K562 (cell line): ENCODE data around the gene OOEP. TPM values are rescaled to one million over a fixed set of nuclear protein-coding genes. Genes with fewer than 3 reads are reported as not detected.

Experiments used
- ATAC-seq: fragments of 200-7000 bp; cut with Tn5 transposase; 3 replicates; pipeline ENCODE4 v1.9.1; 2020; ENCODE audit warnings: moderate library complexity
- BruUV-seq: library from RNA; stranded (reverse); fragments of 400-500 nt; replicated peaks from 2 replicates; lab custom pipeline; 2021; lab: Mats Ljungman, UMichigan
- CTCF ChIA-PET: fragments of 300-600 bp; formaldehyde crosslinking; extraction: SDS; loops from one replicate; lab custom pipeline; 2021; ENCODE audit warnings: low intra/inter-chr PET ratio; lab: Yijun Ruan, JAX
- POLR2A ChIA-PET: fragments of 300-600, 350-650 bp; sonication (Branson Sonifier 250); formaldehyde crosslinking; extraction: SDS; loops from one replicate; lab custom pipeline; 2021; ENCODE audit warnings: antibody characterized with exemption, inconsistent platforms; lab: Yijun Ruan, JAX
- DNase-seq, 4 experiments: peaks; one replicate each; pipeline versions ENCODE4 v3.0.0 to v3.0.0-alpha.2; 2011 to 2018; ENCODE audit warnings: low spot score in 3 of 4, mixed read lengths in 3 of 4; ENCODE audit errors: extremely low read depth in 1 of 4
- FAIRE-seq: peaks from 2 replicates; lab custom pipeline; 2011; peaks lifted over from hg19 to GRCh38; lab: Jason Lieb, UNC
- H2AFZ ChIP-seq: 2 replicates; pipeline ENCODE4 v1.6.0; 2011; ENCODE audit warnings: low read depth, low read length, control low read depth, inconsistent platforms
- H3K27ac ChIP-seq: fragments of 200-600 bp; 3 replicates; pipeline ENCODE4 v1.8.0; 2011; ENCODE audit warnings: low read depth, mild to moderate bottlenecking, control low read depth, inconsistent platforms, low read length, moderate library complexity, mixed read lengths; ENCODE audit errors: extremely low read depth
- H3K27me3 ChIP-seq, 2 experiments: fragments of 300-600 bp in 1 of 2; 2 replicates in 1 of 2; 3 replicates in 1 of 2; pipeline versions ENCODE4 v1.6.0 to v1.8.0; 2011; ENCODE audit warnings: inconsistent platforms in 2 of 2, low read length in 2 of 2, mild to moderate bottlenecking in 1 of 2, mixed read lengths in 1 of 2, moderate library complexity in 1 of 2; ENCODE audit not compliant: control insufficient read depth in 2 of 2, insufficient read depth in 2 of 2
- H3K36me3 ChIP-seq: fragments of 300-600 bp; 3 replicates; pipeline ENCODE4 v1.8.0; 2011; ENCODE audit warnings: mild to moderate bottlenecking, low read length, inconsistent platforms; ENCODE audit not compliant: control insufficient read depth, insufficient read depth
- H3K4me1 ChIP-seq, 2 experiments: fragments of 200-600 bp in 1 of 2; replicated peaks in 1 of 2; 2 replicates in 1 of 2; 3 replicates in 1 of 2; pipeline versions ENCODE4 v1.5.1 to v1.8.0; 2011; ENCODE audit warnings: inconsistent platforms in 2 of 2, low read length in 2 of 2, mild to moderate bottlenecking in 1 of 2, mixed read lengths in 1 of 2, moderate library complexity in 1 of 2; ENCODE audit not compliant: control insufficient read depth in 2 of 2, insufficient read depth in 2 of 2
- H3K4me2 ChIP-seq: 2 replicates; pipeline ENCODE4 v1.6.1; 2011; ENCODE audit warnings: low read length, control low read depth, inconsistent platforms, mixed read lengths; ENCODE audit not compliant: insufficient read depth
- H3K4me3 ChIP-seq: fragments of 200-600 bp; sonication (generic), shearing (Covaris generic); 2 replicates; pipeline ENCODE4 v1.5.1; 2016; ENCODE audit warnings: control low read depth, inconsistent platforms
- H3K79me2 ChIP-seq: fragments of 200-600 bp; 3 replicates; pipeline ENCODE4 v1.8.0; 2011; ENCODE audit warnings: low read length, inconsistent platforms; ENCODE audit not compliant: control insufficient read depth, insufficient read depth
- H3K9ac ChIP-seq, 2 experiments: 2 replicates each; pipeline versions ENCODE4 v1.6.0 to v1.6.1; 2011; ENCODE audit warnings: low read depth in 2 of 2, low read length in 2 of 2, control low read depth in 1 of 2, inconsistent platforms in 1 of 2, mild to moderate bottlenecking in 1 of 2, mixed read lengths in 1 of 2; ENCODE audit not compliant: insufficient read depth in 1 of 2
- H3K9me1 ChIP-seq: one replicate; pipeline ENCODE4 v1.6.0; 2011; ENCODE audit warnings: inconsistent platforms, mild to moderate bottlenecking, low read length, moderate library complexity; ENCODE audit not compliant: control insufficient read depth, insufficient read depth
- H3K9me3 ChIP-seq: replicated peaks from 2 replicates; pipeline ENCODE4 v1.5.1; 2011; ENCODE audit warnings: low read depth, low read length, inconsistent platforms; ENCODE audit not compliant: control insufficient read depth, insufficient read depth
- H4K20me1 ChIP-seq: replicated peaks from 2 replicates; pipeline ENCODE4 v1.6.1; 2011; ENCODE audit warnings: low read length, inconsistent platforms, mixed read lengths; ENCODE audit not compliant: control insufficient read depth, insufficient read depth
- CTCF ChIP-seq, 3 experiments: IDR thresholded peaks in 2 of 3; conservative IDR thresholded peaks in 1 of 3; 2 replicates each; pipeline ENCODE4 v1.5.1; 2011 to 2012; ENCODE audit warnings: low read length in 3 of 3, mild to moderate bottlenecking in 3 of 3, control low read depth in 2 of 3, improper control_type of control experiment in 1 of 3, inconsistent platforms in 1 of 3, low read depth in 1 of 3, mixed read lengths in 1 of 3, moderate library complexity in 1 of 3; ENCODE audit not compliant: insufficient read depth in 2 of 3
- E4F1 ChIP-seq: fragments of 250-450 bp; sonication (Bioruptor Pico); IDR thresholded peaks from 2 replicates; pipeline ENCODE4 v1.5.0; 2021; ENCODE audit warnings: mild to moderate bottlenecking, borderline replicate concordance
- EWSR1 ChIP-seq: fragments of 450-650 bp; IDR thresholded peaks from 2 replicates; pipeline ENCODE4 v1.6.1; 2018; ENCODE audit warnings: borderline replicate concordance, mild to moderate bottlenecking, low read depth, moderate library complexity; ENCODE audit not compliant: partially characterized antibody
- FOXP1 ChIP-seq: sonication (generic); formaldehyde crosslinking; IDR thresholded peaks from 2 replicates; pipeline ENCODE4 v1.8.0; 2022; ENCODE audit warnings: mild to moderate bottlenecking, missing genetic modification reagents
- IRF1 ChIP-seq: sonication (generic); formaldehyde crosslinking; IDR thresholded peaks from 2 replicates; pipeline ENCODE4 v1.8.0; 2022; ENCODE audit warnings: missing genetic modification reagents, mild to moderate bottlenecking, borderline replicate concordance
- PHF8 ChIP-seq: fragments of 200-600 bp; sonication (generic); IDR thresholded peaks from 2 replicates; pipeline ENCODE4 v1.6.1; 2012; ENCODE audit warnings: mixed run types, mild to moderate bottlenecking, inconsistent platforms, low read length, moderate library complexity, borderline replicate concordance
- POU5F1 ChIP-seq: fragments of 150-350 bp; IDR thresholded peaks from 2 replicates; pipeline ENCODE4 v1.6.1; 2014; ENCODE audit warnings: borderline replicate concordance, low read length, low read depth, mild to moderate bottlenecking; ENCODE audit not compliant: partially characterized antibody
- PYGO2 ChIP-seq: fragments of 450-650 bp; IDR thresholded peaks from 2 replicates; pipeline ENCODE4 v1.6.1; 2016; ENCODE audit warnings: mild to moderate bottlenecking, missing genetic modification characterization, moderate library complexity, missing compliant biosample characterization
- RBBP5 ChIP-seq: fragments of 200-600 bp; sonication (generic); IDR thresholded peaks from 2 replicates; pipeline ENCODE4 v1.6.1; 2012; ENCODE audit warnings: borderline replicate concordance, mild to moderate bottlenecking, low read length, control low read depth, inconsistent platforms; ENCODE audit not compliant: insufficient read depth, poor library complexity, severe bottlenecking
- RFX7 ChIP-seq: fragments of 250-450 bp; sonication (Bioruptor Pico); IDR thresholded peaks from 2 replicates; pipeline ENCODE4 v1.5.1; 2021; ENCODE audit warnings: mild to moderate bottlenecking
- TEAD2 ChIP-seq: fragments of 450-650 bp; IDR thresholded peaks from 2 replicates; pipeline ENCODE4 v1.6.1; 2016; ENCODE audit warnings: missing genetic modification characterization, control low read depth, missing compliant biosample characterization
- TGIF2 ChIP-seq: sonication (generic); formaldehyde crosslinking; IDR thresholded peaks from 2 replicates; pipeline ENCODE4 v1.8.1; 2022; ENCODE audit warnings: mild to moderate bottlenecking, missing genetic modification reagents, moderate library complexity
- ZC3H8 ChIP-seq: fragments of 450-650 bp; IDR thresholded peaks from 2 replicates; pipeline ENCODE4 v1.6.1; 2017
- ZFP1 ChIP-seq: fragments of 450-650 bp; formaldehyde crosslinking; IDR thresholded peaks from 2 replicates; pipeline ENCODE4 v1.4.0; 2020; ENCODE audit warnings: mild to moderate bottlenecking, mixed read lengths
- ZNF121 ChIP-seq: sonication (generic); formaldehyde crosslinking; conservative IDR thresholded peaks from 2 replicates; pipeline ENCODE4 v1.8.0; 2022; ENCODE audit warnings: missing genetic modification reagents
- ZNF253 ChIP-seq: fragments of 250-450 bp; sonication (Bioruptor Pico); conservative IDR thresholded peaks from 2 replicates; pipeline ENCODE4 v1.6.1; 2021; ENCODE audit warnings: mild to moderate bottlenecking
- ZNF449 ChIP-seq: fragments of 250-450 bp; sonication (Bioruptor Pico); IDR thresholded peaks from 2 replicates; pipeline ENCODE4 v1.8.0; 2022; ENCODE audit warnings: moderate library complexity, mild to moderate bottlenecking, inconsistent platforms
- WGBS: fragments of 100-300 bp; shearing (Covaris generic); methylation state at CpG from one replicate; pipeline ENCODE4 v1.1.6; 2016; ENCODE audit warnings: low coverage, mixed read lengths; ENCODE audit not compliant: insufficient coverage; ENCODE audit errors: missing lambda C conversion rate; 5-methylcytosine and 5-hydroxymethylcytosine counted together
- in situ Hi-C: fragments of 300-500 bp; cut with MboI; formaldehyde crosslinking; loops from 4 replicates; pipeline ENCODE4 v1.15.0; 2018; ENCODE audit warnings: inconsistent platforms, mixed read lengths
- intact Hi-C: fragments of 100-400 bp; cut with micrococcal nuclease; formaldehyde crosslinking; loops from 2 replicates; pipeline ENCODE4 v1.14.2; 2022
- polyA plus RNA-seq, 8 experiments: library from polyadenylated mRNA; depleted of rRNA in 4 of 8; stranded (reverse) in 5 of 8; unstranded in 3 of 8; fragments of >200 nt; fragmentation: Nextera tagmentation in 2 of 8; fragmentation: Illumina TruSeq in 1 of 8; extraction: Ambion mirVana in 2 of 8; extraction: Trizol in 1 of 8; gene quantifications; 2 replicates each; pipeline versions ENCODE4 v1.2.1 to v1.2.3, GENCODE V29; 2011 to 2014; ENCODE audit warnings: inconsistent platforms in 1 of 8, missing spikeins in 1 of 8
- total RNA-seq, 7 experiments: library from RNA; depleted of rRNA in 6 of 7; stranded (reverse); fragments of >200 nt in 6 of 7; fragmentation: Illumina TruSeq in 2 of 7; extraction: Trizol in 2 of 7; gene quantifications; 2 replicates each; pipeline versions ENCODE4 v1.2.1 to v1.2.3, GENCODE V29; 2011 to 2021; ENCODE audit warnings: low replicate concordance in 1 of 7

The OOEP gene
- total and polyA plus RNA-seq, 9 of the 15 experiments (the other 6 are each of a cell fraction or from before 2014, with no cell fraction given), result not detected

GRCh38 chr6:73395875-73396274 is 26.2 kb upstream of the OOEP start:
- Histone ChIP-seq H2AFZ (no peak overlapping the region), H3K27ac (no peak overlapping the region), H3K4me2 (no peak overlapping the region), H3K79me2 (no peaks in the 10 kb centered on the region), H3K9ac (no peak overlapping the region), H3K4me3 (no peak overlapping the region), H3K9me3 (no peaks in the 10 kb centered on the region; the same call in 1 of the 2 replicates), H3K9me1 (no peaks in the 10 kb centered on the region), H3K36me3 (no peaks in the 10 kb centered on the region), H4K20me1 (no peaks in the 10 kb centered on the region), H3K27me3 (no peaks in the 10 kb centered on the region), H3K4me1 (peaks cover 0 to 4% of the 10 kb centered on the region in 2 experiments; a peak in 1 of 5 replicates)
- intact Hi-C loops, result no loop called here
- CTCF ChIA-PET, result interaction anchor here (0.7 kb wide), 1 partner anchor 21 kb away, joined by 4 read pairs; no protein-coding TSS in a partner anchor
- BruUV-seq, result no TSS peak
- WGBS, result 85% methylated on average over 10 of the region's 10 CpGs
- POLR2A ChIA-PET, result no interaction called here
- DNase-seq, result no peak
- in situ Hi-C loops, result no loop called here
- ATAC-seq, result no peak
- FAIRE-seq, result no peak
- no peak for TF ChIP-seq ZFP1
- no peak for TF ChIP-seq POU5F1
- TF ChIP-seq TGIF2 (CRISPR knock-in tag), result no peak
- no peak for TF ChIP-seq E4F1
- no peak for TF ChIP-seq EWSR1
- TF ChIP-seq PYGO2 (tag), result no peak
- no peak for TF ChIP-seq ZC3H8
- TF ChIP-seq IRF1, result no peak
- no peak for TF ChIP-seq RBBP5
- TF ChIP-seq ZNF253, result no peak
- TF ChIP-seq CTCF (IDR thresholded peaks at IDR 0.05 in 2 of 3, conservative IDR thresholded peaks at IDR 0.05 in 1 of 3; ENCODE audit: insufficient read depth in 2 of 3, low read depth in 1 of 3, low read length in 3 of 3), result no peak
- no peak for TF ChIP-seq PHF8
- no peak for TF ChIP-seq RFX7 (CRISPR knock-in tag)
- no peak for TF ChIP-seq ZNF449 (CRISPR knock-in tag)
- TF ChIP-seq ZNF121 (CRISPR knock-in tag), result no peak
- no peak for TF ChIP-seq FOXP1
- no peak for TF ChIP-seq TEAD2 (tag)
